Fibroblast of lung (primary cell): ENCODE data around the gene PHF21A. TPM values are rescaled to one million over a fixed set of nuclear protein-coding genes. Genes with fewer than 3 reads are reported as not detected.
A peak's percentile ranks its signal among the peaks of the same experiment; 100 is the strongest.

Experiments used
- DNase-seq, 2 donors: peaks; one replicate each; pipeline versions ENCODE4 v3.0.0 to v3.0.0-alpha.2; 2010; ENCODE audit warnings: low read depth in 2 of 2
- H2AFZ ChIP-seq: 2 replicates; pipeline ENCODE4 v1.5.1; 2012; ENCODE audit warnings: low read length, control low read depth, inconsistent platforms
- H3K27ac ChIP-seq: 2 replicates; pipeline ENCODE4 v1.5.1; 2011; ENCODE audit warnings: low read length, control low read depth; ENCODE audit not compliant: insufficient read depth
- H3K27me3 ChIP-seq: 2 replicates; pipeline ENCODE4 v1.5.1; 2011; ENCODE audit warnings: mild to moderate bottlenecking, low read length; ENCODE audit not compliant: control insufficient read depth, insufficient read depth
- H3K36me3 ChIP-seq: 2 replicates; pipeline ENCODE4 v1.5.1; 2011; ENCODE audit warnings: low read length; ENCODE audit not compliant: control insufficient read depth, insufficient read depth
- H3K4me1 ChIP-seq: 2 replicates; pipeline ENCODE4 v1.5.1; 2011; ENCODE audit warnings: low read length; ENCODE audit not compliant: control insufficient read depth, insufficient read depth; ENCODE audit errors: extremely low read depth
- H3K4me2 ChIP-seq: 2 replicates; pipeline ENCODE4 v1.5.1; 2011; ENCODE audit warnings: low read length, control low read depth; ENCODE audit not compliant: insufficient read depth; ENCODE audit errors: extremely low read depth
- H3K4me3 ChIP-seq, 4 experiments: fragments of 200-600 bp in 1 of 4; sonication (generic) in 1 of 4; replicated peaks in 1 of 4; 2 replicates each; pipeline ENCODE4 v1.5.1; 2011 to 2016; ENCODE audit warnings: low read length in 4 of 4, low read depth in 3 of 4, mild to moderate bottlenecking in 3 of 4, control low read depth in 2 of 4, inconsistent platforms in 1 of 4, mixed read lengths in 1 of 4; ENCODE audit not compliant: insufficient read depth in 1 of 4; ENCODE audit errors: control extremely low read depth in 1 of 4
- H3K79me2 ChIP-seq: 2 replicates; pipeline ENCODE4 v1.5.1; 2012; ENCODE audit warnings: mild to moderate bottlenecking, low read length, inconsistent platforms; ENCODE audit not compliant: control insufficient read depth, insufficient read depth
- H3K9ac ChIP-seq: 2 replicates; pipeline ENCODE4 v1.5.1; 2011; ENCODE audit warnings: mild to moderate bottlenecking, low read length, control low read depth; ENCODE audit not compliant: insufficient read depth
- H3K9me3 ChIP-seq: 2 replicates; pipeline ENCODE4 v1.5.1; 2012; ENCODE audit warnings: low read depth, low read length; ENCODE audit not compliant: control insufficient read depth, insufficient read depth
- H4K20me1 ChIP-seq: 2 replicates; pipeline ENCODE4 v1.5.1; 2011; ENCODE audit warnings: low read length; ENCODE audit not compliant: control insufficient read depth, insufficient read depth; ENCODE audit errors: extremely low read depth
- CTCF ChIP-seq, 2 donors: IDR thresholded peaks in 1 of 2; conservative IDR thresholded peaks in 1 of 2; 1 replicate in 1 of 2; 2 replicates in 1 of 2; pipeline ENCODE4 v1.5.1; 2011 to 2012; ENCODE audit warnings: low read length in 2 of 2, control low read depth in 1 of 2, inconsistent platforms in 1 of 2, low read depth in 1 of 2, mild to moderate bottlenecking in 1 of 2
- EZH2 ChIP-seq: IDR thresholded peaks from 2 replicates; pipeline ENCODE4 v1.5.1; 2012; ENCODE audit warnings: low read length, control low read depth, mild to moderate bottlenecking; ENCODE audit errors: missing control alignments
- polyA plus RNA-seq, 2 donors: library from polyadenylated mRNA; depleted of rRNA in 1 of 2; stranded (reverse) in 1 of 2; unstranded in 1 of 2; fragments of >200 nt; gene quantifications; 2 replicates each; pipeline ENCODE4 v1.2.1, GENCODE V29; 2011 to 2012; ENCODE audit warnings: missing spikeins in 1 of 2
- total RNA-seq: library from RNA; depleted of rRNA; stranded (reverse); fragments of >200 nt; gene quantifications from 2 replicates; pipeline ENCODE4 v1.2.1, GENCODE V29; 2014

Gene PHF21A
- total and polyA plus RNA-seq, 2 donors (not counting 1 experiment from before 2014, with no cell fraction given), result 18.5 to 21.0 TPM

DNA sequence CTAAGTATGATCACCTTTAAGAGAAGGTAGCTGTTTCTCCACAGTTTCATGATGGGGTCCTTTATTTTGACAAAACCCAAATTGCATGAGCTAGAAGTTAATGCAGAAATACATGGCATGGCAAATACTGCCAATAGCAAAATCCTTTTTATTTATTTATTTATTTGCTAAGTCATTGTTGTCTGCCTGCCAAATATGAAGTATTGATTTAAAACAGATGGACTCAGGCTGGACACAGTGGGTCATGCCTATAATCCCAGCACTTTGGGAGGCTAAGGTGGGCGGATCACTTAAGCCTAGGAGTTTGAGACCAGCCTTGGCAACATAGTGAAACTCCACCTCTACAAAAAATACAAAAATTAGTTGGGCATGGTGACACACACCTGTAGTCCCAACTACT, 146.4 kb downstream of the PHF21A start:
- peak in 1 of 2 donors; percentile 47 for DNase-seq
- no peaks in the 10 kb centered on the region for H3K79me2 ChIP-seq
- no peaks in the 10 kb centered on the region for H3K9me3 ChIP-seq
- no peak overlapping the region for H3K4me2 ChIP-seq
- no peak overlapping the region for H3K27ac ChIP-seq
- H3K4me3 ChIP-seq, result no peak overlapping the region
- no peak overlapping the region for H2AFZ ChIP-seq
- peaks cover 3% of the 10 kb centered on the region for H3K4me1 ChIP-seq
- TF ChIP-seq CTCF (conservative IDR thresholded peaks at IDR 0.05 in 1 of 2, IDR thresholded peaks at IDR 0.05 in 1 of 2; ENCODE audit: low read depth in 1 of 2, low read length in 2 of 2) (no peak), EZH2 (no peak)
- peaks cover 1% of the 10 kb centered on the region for H3K36me3 ChIP-seq
- H3K9ac ChIP-seq, result no peak overlapping the region
- no peaks in the 10 kb centered on the region for H4K20me1 ChIP-seq
- H3K27me3 ChIP-seq, result no peaks in the 10 kb centered on the region

DNA sequence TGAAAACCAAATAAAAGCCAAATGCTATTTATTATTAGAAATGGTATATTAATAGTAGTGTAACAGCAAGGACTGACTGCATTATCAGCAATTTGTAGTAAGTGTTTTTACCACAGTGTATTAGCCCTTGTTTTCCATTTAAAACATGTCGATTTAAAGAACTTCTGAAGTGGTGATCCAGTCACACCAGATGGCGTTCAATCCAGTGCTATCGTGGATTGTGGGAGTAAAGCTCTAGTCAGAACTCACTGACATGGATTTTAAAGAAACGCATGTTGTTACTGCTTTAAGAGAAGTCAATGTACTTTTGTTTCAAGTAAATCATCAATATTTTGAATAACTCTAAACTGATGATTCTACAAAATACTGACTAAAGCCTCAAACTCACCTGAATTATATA, 147.7 kb downstream of the PHF21A start:
- peaks cover 5% of the 10 kb centered on the region for H3K36me3 ChIP-seq
- H3K4me1 ChIP-seq, result peaks cover 3% of the 10 kb centered on the region
- no peaks in the 10 kb centered on the region for H3K27me3 ChIP-seq
- no peak overlapping the region for H3K4me2 ChIP-seq
- TF ChIP-seq CTCF (conservative IDR thresholded peaks at IDR 0.05 in 1 of 2, IDR thresholded peaks at IDR 0.05 in 1 of 2; ENCODE audit: low read depth in 1 of 2, low read length in 2 of 2) (no peak), EZH2 (no peak)
- no peak for DNase-seq
- H3K9me3 ChIP-seq, result no peaks in the 10 kb centered on the region
- H2AFZ ChIP-seq, result no peak overlapping the region
- H3K79me2 ChIP-seq, result no peaks in the 10 kb centered on the region
- no peak overlapping the region for H3K4me3 ChIP-seq
- no peak overlapping the region for H3K27ac ChIP-seq
- H4K20me1 ChIP-seq, result no peaks in the 10 kb centered on the region
- H3K9ac ChIP-seq, result no peak overlapping the region

DNA sequence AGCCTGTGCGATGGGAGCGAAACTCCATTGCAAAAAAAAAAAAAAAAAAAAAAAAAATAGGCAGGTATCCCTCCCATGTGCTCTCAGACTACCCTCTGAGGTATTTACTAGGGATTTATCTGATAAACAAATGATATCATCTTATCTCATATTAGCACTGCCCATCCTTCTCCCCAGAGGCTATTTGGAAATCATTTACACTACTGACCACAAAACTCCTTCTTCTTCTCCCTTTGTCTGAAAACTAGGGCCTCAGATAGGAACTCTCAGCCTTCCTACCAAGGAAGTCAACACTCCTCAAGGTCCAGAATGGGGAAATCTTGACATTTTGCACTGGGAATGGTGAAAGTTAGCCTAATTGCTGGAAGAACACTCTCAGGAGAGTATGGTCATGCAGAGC, 152.4 kb downstream of the PHF21A start:
- no peak overlapping the region for H3K9ac ChIP-seq
- H3K4me2 ChIP-seq, result no peak overlapping the region
- no peaks in the 10 kb centered on the region for H4K20me1 ChIP-seq
- H2AFZ ChIP-seq, result no peak overlapping the region
- H3K9me3 ChIP-seq, result no peaks in the 10 kb centered on the region
- peaks cover 5% of the 10 kb centered on the region for H3K36me3 ChIP-seq
- DNase-seq, result no peak
- H3K79me2 ChIP-seq, result no peaks in the 10 kb centered on the region
- no peak for TF ChIP-seq CTCF (conservative IDR thresholded peaks at IDR 0.05 in 1 of 2, IDR thresholded peaks at IDR 0.05 in 1 of 2; ENCODE audit: low read depth in 1 of 2, low read length in 2 of 2)
- no peak for TF ChIP-seq EZH2
- no peak overlapping the region for H3K27ac ChIP-seq
- H3K4me3 ChIP-seq, result no peak overlapping the region
- no peaks in the 10 kb centered on the region for H3K27me3 ChIP-seq
- H3K4me1 ChIP-seq, result no peaks in the 10 kb centered on the region
